ENCODE data around the gene CDC42BPB. TPM values are rescaled to one million over a fixed set of nuclear protein-coding genes. Genes with fewer than 3 reads are reported as not detected.
A peak's percentile ranks its signal among the peaks of the same experiment; 100 is the strongest.

Gene CDC42BPB
- total and polyA plus RNA-seq, 12 donors, result 29.6 to 83.6 (median 69.3) TPM

DNA sequence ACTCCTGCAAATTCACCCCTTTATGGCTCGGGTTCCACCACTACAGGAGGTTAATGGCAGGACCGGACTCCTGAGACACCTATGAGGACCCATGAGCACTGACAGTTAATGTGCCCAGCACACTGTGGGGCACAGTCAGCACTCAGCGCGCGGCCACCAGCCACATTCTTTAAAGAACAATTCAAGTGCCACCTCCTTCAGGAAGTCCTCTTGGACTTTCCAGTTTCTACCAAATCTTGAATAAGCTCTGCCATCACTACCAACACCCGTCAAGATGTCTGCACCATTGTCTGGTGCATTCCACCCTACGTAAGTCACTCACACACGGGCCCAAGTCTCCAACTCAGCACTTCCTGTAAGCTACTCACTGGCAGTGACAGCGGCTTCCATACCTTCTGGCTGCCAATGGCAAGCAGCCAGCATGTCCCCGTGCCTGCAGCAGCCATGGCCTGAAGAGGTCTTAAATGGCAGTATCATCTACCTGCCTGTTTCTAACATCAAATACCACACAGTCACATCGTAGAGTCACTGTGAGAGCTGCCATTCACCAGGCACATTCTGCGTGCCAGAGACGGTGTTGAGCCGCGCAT is 48.5 kb downstream of the CDC42BPB start:
- Histone ChIP-seq H3K27me3 (no peaks in the 10 kb centered on the region), H3K4me3 (no peak overlapping the region), H3K4me1 (peaks cover 0 to 44% (median 21%) of the 10 kb centered on the region in 9 donors), H3K27ac (peak overlapping the region in 4 of 10 donors; percentile 22 to 56 (median 26)), H3K9me3 (no peaks in the 10 kb centered on the region), H3K36me3 (peaks cover 0 to 72% (median 4%) of the 10 kb centered on the region in 9 donors)
- ATAC-seq (peak in 3 of 8 donors; percentile 23 to 61 (median 38)), DNase-seq (peak in 1 of 2 donors; percentile 55)
- WGBS, 2 donors, result 61 to 66% methylated on average over 15 of the region's 15 CpGs
- TF ChIP-seq, protein P1, sequence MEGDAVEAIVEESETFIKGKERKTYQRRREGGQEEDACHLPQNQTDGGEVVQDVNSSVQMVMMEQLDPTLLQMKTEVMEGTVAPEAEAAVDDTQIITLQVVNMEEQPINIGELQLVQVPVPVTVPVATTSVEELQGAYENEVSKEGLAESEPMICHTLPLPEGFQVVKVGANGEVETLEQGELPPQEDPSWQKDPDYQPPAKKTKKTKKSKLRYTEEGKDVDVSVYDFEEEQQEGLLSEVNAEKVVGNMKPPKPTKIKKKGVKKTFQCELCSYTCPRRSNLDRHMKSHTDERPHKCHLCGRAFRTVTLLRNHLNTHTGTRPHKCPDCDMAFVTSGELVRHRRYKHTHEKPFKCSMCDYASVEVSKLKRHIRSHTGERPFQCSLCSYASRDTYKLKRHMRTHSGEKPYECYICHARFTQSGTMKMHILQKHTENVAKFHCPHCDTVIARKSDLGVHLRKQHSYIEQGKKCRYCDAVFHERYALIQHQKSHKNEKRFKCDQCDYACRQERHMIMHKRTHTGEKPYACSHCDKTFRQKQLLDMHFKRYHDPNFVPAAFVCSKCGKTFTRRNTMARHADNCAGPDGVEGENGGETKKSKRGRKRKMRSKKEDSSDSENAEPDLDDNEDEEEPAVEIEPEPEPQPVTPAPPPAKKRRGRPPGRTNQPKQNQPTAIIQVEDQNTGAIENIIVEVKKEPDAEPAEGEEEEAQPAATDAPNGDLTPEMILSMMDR (IDR thresholded peaks at IDR 0.05), result no peak
- intact Hi-C loops (cut with DNase I), result no loop called here

DNA sequence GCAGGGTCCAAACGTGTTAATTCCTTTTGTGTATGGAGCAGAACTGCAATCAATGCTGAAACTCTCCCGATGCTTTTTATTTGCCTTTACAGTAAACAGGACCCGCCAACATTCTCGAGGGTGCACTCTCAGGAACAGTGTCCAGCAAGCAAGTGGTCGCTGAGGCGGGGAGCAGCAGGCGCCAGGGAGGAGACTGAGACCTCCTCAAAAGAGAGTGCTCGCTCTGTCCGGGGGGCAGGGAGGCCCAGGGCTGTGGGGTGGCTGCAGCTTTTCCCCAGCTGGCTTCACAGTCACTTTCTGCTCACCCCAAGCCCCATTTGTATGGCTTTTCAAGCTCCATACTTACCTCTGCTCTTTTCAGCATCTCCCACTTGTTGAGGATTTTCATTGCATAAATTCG is 49.2 kb downstream of the CDC42BPB start:
- Histone ChIP-seq H3K4me1 (peaks cover 0 to 43% (median 21%) of the 10 kb centered on the region in 9 donors), H3K4me3 (no peak overlapping the region), H3K27me3 (no peaks in the 10 kb centered on the region), H3K36me3 (peaks cover 0 to 80% (median 8%) of the 10 kb centered on the region in 9 donors), H3K27ac (peak overlapping the region in 2 of 10 donors; percentile 26 to 56), H3K9me3 (no peaks in the 10 kb centered on the region)
- TF ChIP-seq, protein P1 (IDR thresholded peaks at IDR 0.05), result no peak
- ATAC-seq (peak in 1 of 8 donors; percentile 21), DNase-seq (no peak)
- intact Hi-C loops (cut with DNase I), result no loop called here
- 81 to 86% methylated on average over 10 of the region's 10 CpGs for WGBS, 2 donors

DNA sequence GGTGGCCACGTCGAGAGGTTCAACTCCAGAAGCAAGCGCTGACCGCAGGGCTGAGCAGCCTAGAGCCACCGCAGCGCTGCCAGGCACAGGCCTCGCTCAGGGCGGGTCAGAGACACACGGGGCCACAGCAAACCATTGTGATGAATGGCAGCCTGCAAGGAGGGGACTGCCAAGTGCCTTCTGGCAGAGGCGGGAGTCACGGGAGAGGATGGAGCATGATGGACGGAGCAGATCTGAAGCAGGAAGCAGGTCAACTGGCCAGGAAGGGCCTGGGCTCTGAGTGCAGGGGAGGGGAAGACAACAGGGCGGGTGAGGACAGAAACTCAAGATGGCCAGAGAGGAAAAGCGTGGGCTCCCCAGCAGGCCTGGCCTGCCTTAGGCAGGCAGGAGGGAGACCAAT is 49.8 kb downstream of the CDC42BPB start:
- peak; percentile 51 to 87 (median 78) for ATAC-seq
- intact Hi-C loops (cut with DNase I), result no loop called here
- Histone ChIP-seq H3K36me3 (peaks cover 0 to 85% (median 14%) of the 10 kb centered on the region in 9 donors), H3K27ac (peak overlapping the region in 2 of 10 donors; percentile 26 to 56), H3K9me3 (no peaks in the 10 kb centered on the region), H3K4me1 (peaks cover 0 to 43% (median 21%) of the 10 kb centered on the region in 9 donors), H3K27me3 (no peaks in the 10 kb centered on the region), H3K4me3 (no peak overlapping the region)
- WGBS, 2 donors, result 70 to 76% methylated on average over 14 of the region's 14 CpGs
- TF ChIP-seq, protein P1 (IDR thresholded peaks at IDR 0.05), result no peak
- peak; percentile 48 to 65 for DNase-seq

DNA sequence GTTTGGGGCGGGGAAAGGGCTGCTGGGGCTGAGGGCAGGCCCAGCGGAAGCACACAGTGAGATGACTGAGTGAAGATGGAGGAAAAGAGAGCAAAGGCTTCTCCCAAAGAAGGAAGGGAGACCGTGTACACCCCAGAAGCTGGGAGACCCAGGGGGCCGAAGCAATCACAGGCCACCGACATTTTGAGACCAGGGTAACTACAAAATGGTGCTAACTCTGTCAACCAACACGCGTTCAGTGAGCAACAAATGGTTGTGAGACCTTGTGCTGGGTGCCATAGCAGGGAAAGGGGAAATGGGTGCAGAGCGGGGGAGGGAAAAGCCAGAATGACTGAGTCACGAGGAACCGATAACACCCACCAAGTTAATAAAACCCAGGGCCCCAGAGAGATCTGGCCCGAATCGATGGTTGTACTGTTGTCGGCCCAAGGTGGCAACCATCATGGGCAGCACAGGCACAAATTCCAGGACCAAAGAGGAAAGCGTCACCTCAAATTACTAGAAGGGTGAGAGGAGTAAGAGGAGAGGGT is 50.3 kb downstream of the CDC42BPB start:
- Histone ChIP-seq H3K9me3 (no peaks in the 10 kb centered on the region), H3K4me3 (no peak overlapping the region), H3K27me3 (no peaks in the 10 kb centered on the region), H3K4me1 (peaks cover 0 to 44% (median 21%) of the 10 kb centered on the region in 9 donors), H3K36me3 (peaks cover 0 to 90% (median 19%) of the 10 kb centered on the region in 9 donors), H3K27ac (peak overlapping the region in 2 of 10 donors; percentile 26 to 56)
- intact Hi-C loops (cut with DNase I), result no loop called here
- TF ChIP-seq, protein P1 (IDR thresholded peaks at IDR 0.05), result no peak
- DNase-seq, result no peak
- no peak for ATAC-seq
- WGBS, 2 donors, result 94 to 96% methylated on average over 14 of the region's 14 CpGs
